Cardiac muscle cell (in vitro differentiated cells and primary cell): ENCODE measurements around the gene TMEM115. TPM values are rescaled to one million over a fixed set of nuclear protein-coding genes. Genes with fewer than 3 reads are reported as not detected.
"Not testable (repeated sequence)": the region's sequence is repeated elsewhere in the genome, so short reads cannot be mapped to it uniquely, and the experiment has no call there.

Experiments used
- DNase-seq, 2 donors: peaks; one replicate each; pipeline versions ENCODE4 v3.0.0 to v3.0.0-alpha.2; 2010 to 2017; ENCODE audit warnings: low read depth in 1 of 2, low spot score in 1 of 2
- H3K27ac ChIP-seq: fragments of 200-600 bp; sonication (generic); 2 replicates; pipeline ENCODE4 v1.5.1; 2016
- H3K27me3 ChIP-seq: fragments of 200-600 bp; sonication (generic); 2 replicates; pipeline ENCODE4 v1.6.0; 2016; ENCODE audit warnings: control low read depth
- H3K36me3 ChIP-seq: fragments of 200-600 bp; sonication (generic); 2 replicates; pipeline ENCODE4 v1.5.1; 2016; ENCODE audit warnings: control low read depth
- H3K4me1 ChIP-seq: fragments of 200-600 bp; sonication (generic); 2 replicates; pipeline ENCODE4 v1.8.1; 2017; ENCODE audit warnings: low read depth, mild to moderate bottlenecking, mixed run types
- H3K4me3 ChIP-seq: fragments of 200-600 bp; sonication (generic); 2 replicates; pipeline ENCODE4 v1.5.1; 2016; ENCODE audit warnings: mild to moderate bottlenecking
- H3K9me3 ChIP-seq: fragments of 200-600 bp; sonication (generic); 2 replicates; pipeline ENCODE4 v1.5.1; 2017; ENCODE audit warnings: low read depth, mild to moderate bottlenecking, control low read depth
- CTCF ChIP-seq: IDR thresholded peaks from 2 replicates; pipeline ENCODE4 v1.5.1; 2012; ENCODE audit warnings: low read depth, mild to moderate bottlenecking, low read length
- polyA plus RNA-seq: library from polyadenylated mRNA; unstranded; fragments of >200 nt; fragmentation: Nextera tagmentation; extraction: Ambion mirVana; gene quantifications from 2 replicates; pipeline ENCODE4 v1.2.1, GENCODE V29; 2016
- total RNA-seq: library from RNA; depleted of rRNA; stranded (reverse); fragments of >200 nt; gene quantifications from 2 replicates; pipeline ENCODE4 v1.2.3, GENCODE V29; 2016

TMEM115 gene
- total and polyA plus RNA-seq, 2 experiments from 2014 or later: 57.9 to 67.0 TPM

- peaks cover 24% of the 10 kb centered on the region for H3K36me3 ChIP-seq
- TF ChIP-seq CTCF: no peak
These were observed 42.6 kb downstream of the TMEM115 start for GRCh38 chr3:50316657-50317242.

GRCh38 chr3:50314816-50315215, 44.5 kb downstream of the TMEM115 start:
- no peaks in the 10 kb centered on the region for H3K9me3 ChIP-seq

More at GRCh38 chr3:50316657-50317242, 42.6 kb downstream of the TMEM115 start:
- H3K9me3 ChIP-seq: no peaks in the 10 kb centered on the region
- H3K27ac ChIP-seq: no peak overlapping the region
- H3K4me1 ChIP-seq: peaks cover 10% of the 10 kb centered on the region
- H3K4me3 ChIP-seq: no peak overlapping the region
- no peak for DNase-seq
- H3K27me3 ChIP-seq: no peaks in the 10 kb centered on the region

GRCh38 chr3:50314342-50314741, 45.0 kb downstream of the TMEM115 start:
- H3K27ac ChIP-seq: no peak overlapping the region

More at GRCh38 chr3:50314816-50315215, 44.5 kb downstream of the TMEM115 start:
- Histone ChIP-seq H3K4me3 (no peak overlapping the region), H3K27me3 (no peaks in the 10 kb centered on the region), H3K27ac (no peak overlapping the region), H3K4me1 (peaks cover 4% of the 10 kb centered on the region), H3K36me3 (peaks cover 24% of the 10 kb centered on the region)
- no peak for TF ChIP-seq CTCF
- DNase-seq: no peak

GRCh38 chr3:50312041-50312440, 47.3 kb downstream of the TMEM115 start:
- H3K27me3 ChIP-seq, H3K9me3 ChIP-seq, H3K27ac ChIP-seq, H3K4me1 ChIP-seq, H3K4me3 ChIP-seq, DNase-seq, H3K36me3 ChIP-seq: not testable (repeated sequence)

More at GRCh38 chr3:50314342-50314741, 45.0 kb downstream of the TMEM115 start:
- no peaks in the 10 kb centered on the region for H3K4me1 ChIP-seq
- H3K9me3 ChIP-seq: no peaks in the 10 kb centered on the region
- TF ChIP-seq CTCF: no peak
- H3K36me3 ChIP-seq: peaks cover 19% of the 10 kb centered on the region
- no peaks in the 10 kb centered on the region for H3K27me3 ChIP-seq
- no peak overlapping the region for H3K4me3 ChIP-seq
- no peak for DNase-seq

Other genes with a start within 250 kb of the TMEM115 start
- gene SEMA3F, start 204.2 kb downstream of the TMEM115 start, total RNA-seq: 21.0 and 27.6 TPM in 2 replicates
- gene SEMA3F, start 204.2 kb downstream of the TMEM115 start, polyA plus RNA-seq: 20.0 and 21.8 TPM in 2 replicates
- not detected in 2 replicates for gene GNAT1, start 167.9 kb downstream of the TMEM115 start, total RNA-seq
- not detected in 2 replicates for gene GNAT1, start 167.9 kb downstream of the TMEM115 start, polyA plus RNA-seq
- 9.5 and 14.7 TPM in 2 replicates for gene SLC38A3, start 154.2 kb downstream of the TMEM115 start, total RNA-seq
- gene SLC38A3, start 154.2 kb downstream of the TMEM115 start, polyA plus RNA-seq: 13.4 and 18.5 TPM in 2 replicates
- gene GNAI2, start 123.3 kb downstream of the TMEM115 start, total RNA-seq: 160 and 179 TPM in 2 replicates
- gene GNAI2, start 123.3 kb downstream of the TMEM115 start, polyA plus RNA-seq: 255 and 285 TPM in 2 replicates
- 16.7 and 25.9 TPM in 2 replicates for gene SEMA3B, start 90.4 kb downstream of the TMEM115 start, total RNA-seq
- gene SEMA3B, start 90.4 kb downstream of the TMEM115 start, polyA plus RNA-seq: 20.6 and 23.1 TPM in 2 replicates
- 26.4 and 29.2 TPM in 2 replicates for gene LSMEM2, start 80.4 kb downstream of the TMEM115 start, total RNA-seq
- 16.4 and 18.1 TPM in 2 replicates for gene LSMEM2, start 80.4 kb downstream of the TMEM115 start, polyA plus RNA-seq
- gene IFRD2, start 67.1 kb downstream of the TMEM115 start, total RNA-seq: 61.0 and 75.3 TPM in 2 replicates
- gene IFRD2, start 67.1 kb downstream of the TMEM115 start, polyA plus RNA-seq: 106 and 110 TPM in 2 replicates
- gene HYAL3, start 60.1 kb downstream of the TMEM115 start, total RNA-seq: 3.6 and 6.4 TPM in 2 replicates
- gene HYAL3, start 60.1 kb downstream of the TMEM115 start, polyA plus RNA-seq: 2.4 and 6.2 TPM in 2 replicates
- gene NAA80, start 60.1 kb downstream of the TMEM115 start, total RNA-seq: 28.5 and 40.4 TPM in 2 replicates
- gene NAA80, start 60.1 kb downstream of the TMEM115 start, polyA plus RNA-seq: 35.6 and 39.0 TPM in 2 replicates
- gene HYAL1, start 55.9 kb downstream of the TMEM115 start, total RNA-seq: 3.4 and 5.0 TPM in 2 replicates
- 3.3 and 4.3 TPM in 2 replicates for gene HYAL1, start 55.9 kb downstream of the TMEM115 start, polyA plus RNA-seq
- gene HYAL2, start 36.8 kb downstream of the TMEM115 start, total RNA-seq: 116 and 124 TPM in 2 replicates
- 88.3 and 106 TPM in 2 replicates for gene HYAL2, start 36.8 kb downstream of the TMEM115 start, polyA plus RNA-seq
- gene TUSC2, start 31.3 kb downstream of the TMEM115 start, total RNA-seq: 84.1 and 87.0 TPM in 2 replicates
- 66.4 and 76.6 TPM in 2 replicates for gene TUSC2, start 31.3 kb downstream of the TMEM115 start, polyA plus RNA-seq
- 13.0 and 23.1 TPM in 2 replicates for gene RASSF1, start 18.7 kb downstream of the TMEM115 start, total RNA-seq
- 23.8 and 33.5 TPM in 2 replicates for gene RASSF1, start 18.7 kb downstream of the TMEM115 start, polyA plus RNA-seq
- gene ZMYND10, start 13.8 kb downstream of the TMEM115 start, total RNA-seq: 0.56 and 2.8 TPM in 2 replicates
- gene ZMYND10, start 13.8 kb downstream of the TMEM115 start, polyA plus RNA-seq: 1.3 and 1.8 TPM in 2 replicates
- 33.2 and 34.6 TPM in 2 replicates for gene NPRL2, start 8.7 kb downstream of the TMEM115 start, total RNA-seq
- 51.9 and 64.4 TPM in 2 replicates for gene NPRL2, start 8.7 kb downstream of the TMEM115 start, polyA plus RNA-seq
- gene CYB561D2, start 8.7 kb downstream of the TMEM115 start, total RNA-seq: 10.7 and 26.4 TPM in 2 replicates
- 15.7 and 23.8 TPM in 2 replicates for gene CYB561D2, start 8.7 kb downstream of the TMEM115 start, polyA plus RNA-seq
- 6.8 and 8.7 TPM in 2 replicates for gene CACNA2D2, start 144.1 kb upstream of the TMEM115 start, total RNA-seq
- 5.4 TPM in 2 replicates for gene CACNA2D2, start 144.1 kb upstream of the TMEM115 start, polyA plus RNA-seq
- gene C3orf18, start 208.2 kb upstream of the TMEM115 start, total RNA-seq: 34.1 and 39.4 TPM in 2 replicates
- 33.6 and 37.0 TPM in 2 replicates for gene C3orf18, start 208.2 kb upstream of the TMEM115 start, polyA plus RNA-seq
- gene HEMK1, start 210.0 kb upstream of the TMEM115 start, total RNA-seq: 13.8 and 23.3 TPM in 2 replicates
- gene HEMK1, start 210.0 kb upstream of the TMEM115 start, polyA plus RNA-seq: 33.9 and 37.4 TPM in 2 replicates